GM21529 (cell line): ENCODE measurements around the gene MAN1A1.
"Not testable (repeated sequence)": the region's sequence is repeated elsewhere in the genome, so short reads cannot be mapped to it uniquely, and the experiment has no call there.

Experiments used
- ATAC-seq: cut with Tn5 transposase; IDR thresholded peaks from one replicate; pipeline ENCODE4 v1.9.1; 2021; ENCODE audit not compliant: unreplicated experiment

Gene MAN1A1

GRCh38 chr6:119174879-119175817 is 174.4 kb downstream of the MAN1A1 start:
- no peak for ATAC-seq

- ATAC-seq = no peak
Measured at GRCh38 chr6:119174085-119174445, 175.5 kb downstream of the MAN1A1 start.

GRCh38 chr6:119173249-119174084 is 176.1 kb downstream of the MAN1A1 start:
- ATAC-seq = no peak

- no peak for ATAC-seq
Measured at GRCh38 chr6:119172824-119173223, 176.7 kb downstream of the MAN1A1 start.

GRCh38 chr6:119171864-119172588 is 177.5 kb downstream of the MAN1A1 start:
- no peak for ATAC-seq

GRCh38 chr6:119171088-119171841 is 178.3 kb downstream of the MAN1A1 start:
- no peak for ATAC-seq

GRCh38 chr6:119170447-119171087 is 179.0 kb downstream of the MAN1A1 start:
- ATAC-seq = no peak

GRCh38 chr6:119170103-119170446 is 179.5 kb downstream of the MAN1A1 start:
- ATAC-seq = no peak

GRCh38 chr6:119169355-119169754 is 180.2 kb downstream of the MAN1A1 start:
- ATAC-seq = not testable (repeated sequence)

GRCh38 chr6:119166024-119166784 is 183.4 kb downstream of the MAN1A1 start:
- ATAC-seq = no peak

GRCh38 chr6:119163006-119163405 is 186.6 kb downstream of the MAN1A1 start:
- no peak for ATAC-seq

- peak; percentile 82 for ATAC-seq
Measured at GRCh38 chr6:119162134-119162775, 187.3 kb downstream of the MAN1A1 start.

- ATAC-seq = no peak
Measured at GRCh38 chr6:119161438-119161837, 188.1 kb downstream of the MAN1A1 start.

- ATAC-seq = no peak
Measured at GRCh38 chr6:119160911-119161310, 188.7 kb downstream of the MAN1A1 start.

- ATAC-seq = no peak
Measured at GRCh38 chr6:119158057-119158848, 191.3 kb downstream of the MAN1A1 start.

- no peak for ATAC-seq
Measured at GRCh38 chr6:119157506-119157815, 192.1 kb downstream of the MAN1A1 start.

- no peak for ATAC-seq
Measured at GRCh38 chr6:119156757-119157505, 192.6 kb downstream of the MAN1A1 start.

- not testable (repeated sequence) for ATAC-seq
Measured at GRCh38 chr6:119156082-119156481, 193.5 kb downstream of the MAN1A1 start.
